ENCODE data around the gene GNB3.
"Not testable (repeated sequence)": the region's sequence is repeated elsewhere in the genome, so short reads cannot be mapped to it uniquely, and the experiment has no call there.

The GNB3 gene

GRCh38 chr12:6854036-6854435 is 13.3 kb downstream of the GNB3 start:
- H3K36me3 Mint-ChIP-seq = peaks cover 78% of the 10 kb centered on the region

DNA sequence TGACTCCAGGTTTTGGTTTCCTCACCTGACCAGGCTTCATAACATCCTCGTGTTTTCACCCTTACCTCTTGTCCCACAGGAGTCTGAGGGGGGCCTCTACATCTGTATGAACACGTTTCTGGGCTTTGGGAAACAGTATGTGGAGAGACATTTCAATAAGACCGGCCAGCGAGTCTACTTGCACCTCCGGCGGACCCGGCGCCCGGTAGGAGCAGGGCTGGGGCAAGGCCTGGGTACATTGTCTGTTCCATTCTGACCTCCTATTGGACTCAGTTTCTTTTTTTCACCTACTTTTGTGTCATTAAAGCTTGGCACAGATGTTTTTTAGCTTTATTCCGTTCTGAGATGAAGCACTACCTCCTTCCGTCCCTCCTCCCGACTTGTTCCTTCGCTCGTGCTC is 14.6 kb downstream of the GNB3 start:
- DNase-seq (ENCODE audit: low spot score in 2 of 2) (no peak), ATAC-seq (no peak)
- Mint-ChIP-seq H3K4me3 (no peak overlapping the region), H3K9me3 (no peaks in the 10 kb centered on the region), H3K27ac (peak overlapping the region; percentile 50), H3K4me1 (peaks cover 38% of the 10 kb centered on the region), H3K36me3 (peaks cover 85% of the 10 kb centered on the region)

More at GRCh38 chr12:6854036-6854435, 13.3 kb downstream of the GNB3 start:
- peak overlapping the region; percentile 92 for H3K27ac Mint-ChIP-seq
- no peak for DNase-seq (ENCODE audit: low spot score in 2 of 2)
- H3K9me3 Mint-ChIP-seq = no peaks in the 10 kb centered on the region
- peaks cover 50% of the 10 kb centered on the region for H3K4me1 Mint-ChIP-seq
- peak overlapping the region; percentile 84 for H3K4me3 Mint-ChIP-seq
- ATAC-seq = no peak

DNA sequence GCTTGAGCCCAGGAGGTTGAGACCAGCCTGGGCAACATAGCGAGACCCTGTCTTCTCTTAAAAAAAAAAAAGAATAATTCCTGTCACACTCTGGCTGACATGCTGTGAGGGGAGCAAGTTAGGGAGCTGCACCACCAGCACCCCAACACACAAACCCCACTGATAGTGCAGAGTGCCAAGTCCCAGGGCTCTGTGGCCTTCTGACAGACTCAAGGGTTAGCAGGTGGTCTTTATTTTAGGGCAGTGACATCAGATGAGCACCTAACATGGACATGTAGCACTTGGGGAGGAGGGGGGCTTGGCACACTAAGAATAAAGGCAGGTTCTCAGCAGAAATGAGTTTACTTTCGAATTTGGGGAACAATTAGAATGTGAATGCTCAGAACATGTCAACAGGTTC is 18.1 kb downstream of the GNB3 start:
- peaks cover 13% of the 10 kb centered on the region for H3K4me1 Mint-ChIP-seq
- no peak overlapping the region for H3K4me3 Mint-ChIP-seq
- H3K36me3 Mint-ChIP-seq = peaks cover 90% of the 10 kb centered on the region
- DNase-seq (ENCODE audit: low spot score in 2 of 2) = no peak
- no peaks in the 10 kb centered on the region for H3K9me3 Mint-ChIP-seq
- no peak for ATAC-seq
- no peak overlapping the region for H3K27ac Mint-ChIP-seq

DNA sequence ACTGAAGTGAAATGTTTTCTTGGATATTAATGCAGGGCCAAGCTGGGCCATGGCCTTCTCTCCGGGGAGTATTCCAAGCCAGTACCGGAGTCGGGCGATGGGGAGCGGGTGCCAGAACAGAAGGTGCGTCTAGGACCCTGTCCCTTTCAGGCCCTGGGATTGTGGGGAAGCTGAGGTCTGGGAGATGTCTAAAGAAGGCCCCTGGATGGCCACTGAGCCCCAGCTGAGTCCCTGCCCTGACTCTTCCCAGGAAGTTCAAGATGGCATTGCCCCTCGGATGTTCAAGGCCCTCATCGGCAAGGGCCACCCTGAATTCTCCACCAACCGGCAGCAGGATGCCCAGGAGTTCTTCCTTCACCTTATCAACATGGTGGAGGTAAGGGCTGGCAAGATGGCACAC is 19.4 kb downstream of the GNB3 start:
- Mint-ChIP-seq H3K27ac (peak overlapping the region; percentile 29), H3K36me3 (peaks cover 96% of the 10 kb centered on the region), H3K9me3 (no peaks in the 10 kb centered on the region), H3K4me1 (peaks cover 7% of the 10 kb centered on the region), H3K4me3 (no peak overlapping the region)
- ATAC-seq (no peak), DNase-seq (ENCODE audit: low spot score in 2 of 2) (no peak)

GRCh38 chr12:6860942-6861341 is 20.2 kb downstream of the GNB3 start:
- ATAC-seq (no peak), DNase-seq (ENCODE audit: low spot score in 2 of 2) (no peak)
- Mint-ChIP-seq H3K9me3 (no peaks in the 10 kb centered on the region), H3K4me1 (peaks cover 7% of the 10 kb centered on the region), H3K27ac (peak overlapping the region; percentile 29), H3K36me3 (peaks cover 100% of the 10 kb centered on the region), H3K4me3 (no peak overlapping the region)

DNA sequence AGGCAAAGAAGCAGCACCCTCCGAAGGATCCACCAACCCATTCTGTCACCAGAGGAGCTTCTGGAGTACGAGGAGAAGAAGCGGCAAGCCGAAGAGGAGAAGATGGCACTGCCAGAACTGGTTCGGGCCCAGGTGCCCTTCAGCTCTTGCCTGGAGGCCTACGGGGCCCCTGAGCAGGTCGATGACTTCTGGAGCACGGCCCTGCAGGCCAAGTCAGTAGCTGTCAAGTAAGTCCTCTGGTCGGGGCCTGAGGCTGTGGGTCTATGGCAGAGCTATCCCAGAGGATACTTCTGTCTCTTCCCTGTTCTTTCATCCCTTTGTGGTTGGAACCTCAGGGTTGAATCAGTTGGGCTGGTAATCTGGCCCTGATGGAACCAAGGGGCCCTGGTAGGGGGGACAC is 20.7 kb downstream of the GNB3 start:
- no peaks in the 10 kb centered on the region for H3K9me3 Mint-ChIP-seq
- no peak for ATAC-seq
- no peak overlapping the region for H3K4me3 Mint-ChIP-seq
- H3K4me1 Mint-ChIP-seq = peaks cover 7% of the 10 kb centered on the region
- no peak overlapping the region for H3K27ac Mint-ChIP-seq
- H3K36me3 Mint-ChIP-seq = peaks cover 100% of the 10 kb centered on the region
- no peak for DNase-seq (ENCODE audit: low spot score in 2 of 2)

DNA sequence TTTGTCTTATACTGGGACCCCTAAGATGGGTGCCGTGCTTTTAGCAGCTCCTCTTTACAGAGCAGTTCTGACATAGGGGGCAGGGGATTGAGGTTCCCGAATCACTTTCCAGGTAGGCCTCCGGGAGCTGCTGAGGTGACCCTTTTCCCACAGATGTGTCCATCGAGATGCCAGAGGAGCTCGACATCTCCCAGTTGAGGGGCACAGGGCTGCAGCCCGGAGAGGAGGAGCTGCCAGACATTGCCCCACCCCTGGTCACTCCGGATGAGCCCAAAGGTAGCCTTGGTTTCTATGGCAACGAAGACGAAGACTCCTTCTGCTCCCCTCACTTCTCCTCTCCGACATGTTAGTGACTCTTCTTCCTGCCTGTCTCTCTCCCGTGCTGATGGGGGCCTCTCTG is 22.3 kb downstream of the GNB3 start:
- H3K36me3 Mint-ChIP-seq = peaks cover 100% of the 10 kb centered on the region
- peaks cover 5% of the 10 kb centered on the region for H3K4me1 Mint-ChIP-seq
- ATAC-seq (no peak), DNase-seq (ENCODE audit: low spot score in 2 of 2) (no peak)
- no peaks in the 10 kb centered on the region for H3K9me3 Mint-ChIP-seq
- no peak overlapping the region for H3K27ac Mint-ChIP-seq
- H3K4me3 Mint-ChIP-seq = no peak overlapping the region

DNA sequence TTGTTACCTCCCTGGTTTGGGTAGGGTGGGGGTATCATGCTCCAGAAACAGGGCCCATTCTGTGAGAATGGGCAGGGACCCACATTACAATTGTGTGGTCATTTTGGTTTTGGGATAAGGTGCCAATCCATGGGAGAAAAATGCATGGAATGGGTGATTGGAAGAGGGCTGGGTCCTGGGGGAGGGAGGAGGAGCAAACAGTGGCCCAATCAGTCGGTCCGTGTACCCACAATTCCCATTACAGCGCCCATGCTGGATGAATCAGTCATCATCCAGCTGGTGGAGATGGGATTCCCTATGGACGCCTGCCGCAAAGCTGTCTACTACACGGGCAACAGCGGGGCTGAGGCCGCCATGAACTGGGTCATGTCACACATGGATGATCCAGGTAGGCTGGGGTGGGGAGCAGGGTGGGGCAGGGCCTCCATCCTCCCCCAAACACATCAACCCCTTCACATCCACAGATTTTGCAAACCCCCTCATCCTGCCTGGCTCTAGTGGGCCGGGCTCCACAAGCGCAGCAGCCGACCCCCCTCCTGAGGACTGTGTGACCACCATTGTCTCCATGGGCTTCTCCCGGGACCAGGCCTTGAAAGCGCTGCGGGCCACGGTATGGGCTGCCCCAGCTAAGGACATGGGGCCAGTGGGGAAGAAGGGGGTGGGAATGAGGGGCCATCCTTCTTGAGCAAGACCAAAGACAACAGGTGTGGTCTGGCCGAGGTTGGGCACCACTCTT is 23.0 kb downstream of the GNB3 start:
- Mint-ChIP-seq H3K9me3 (no peaks in the 10 kb centered on the region), H3K27ac (no peak overlapping the region), H3K4me3 (no peak overlapping the region), H3K36me3 (peaks cover 100% of the 10 kb centered on the region), H3K4me1 (peaks cover 12% of the 10 kb centered on the region)
- DNase-seq (ENCODE audit: low spot score in 2 of 2) = no peak
- no peak for ATAC-seq

- Mint-ChIP-seq H3K27ac (peak overlapping the region; percentile 70), H3K4me3 (peak overlapping the region; percentile 91), H3K4me1 (peaks cover 28% of the 10 kb centered on the region), H3K36me3 (peaks cover 100% of the 10 kb centered on the region)
- not testable (repeated sequence) for DNase-seq (ENCODE audit: low spot score in 2 of 2); H3K9me3 Mint-ChIP-seq; ATAC-seq
These were observed 24.6 kb downstream of the GNB3 start for GRCh38 chr12:6865307-6865706.

GRCh38 chr12:6866163-6866919 is 25.6 kb downstream of the GNB3 start:
- no peak for ATAC-seq
- Mint-ChIP-seq H3K4me3 (peak overlapping the region; percentile 91), H3K4me1 (peaks cover 38% of the 10 kb centered on the region), H3K9me3 (no peaks in the 10 kb centered on the region), H3K27ac (peak overlapping the region; percentile 98), H3K36me3 (peaks cover 100% of the 10 kb centered on the region)
- no peak for DNase-seq (ENCODE audit: low spot score in 2 of 2)

DNA sequence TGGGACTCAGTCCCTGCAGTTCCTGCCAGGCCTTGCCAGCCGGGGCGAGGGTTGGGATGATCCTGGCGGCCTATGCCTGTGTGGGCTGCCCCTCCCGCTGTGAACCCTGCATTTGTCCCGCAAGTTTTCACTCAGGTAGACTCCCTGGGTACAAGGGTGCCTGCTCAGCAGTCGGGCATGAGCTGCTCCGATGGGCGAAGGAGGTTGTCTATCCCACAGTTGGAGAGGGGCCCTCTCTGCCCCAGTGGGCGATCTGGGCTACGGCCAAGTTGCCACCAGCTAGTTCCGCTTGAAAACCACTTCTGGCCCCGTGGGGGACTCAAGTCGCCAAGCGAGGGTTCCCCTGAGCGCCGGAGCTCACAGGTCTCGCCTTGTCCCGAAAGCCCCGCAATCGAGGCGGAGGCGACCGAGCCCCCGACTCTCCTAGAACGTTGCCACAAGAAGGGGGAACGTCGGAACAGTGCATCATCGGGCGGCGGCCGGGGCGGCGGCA is 26.2 kb downstream of the GNB3 start:
- Mint-ChIP-seq H3K4me3 (peak overlapping the region; percentile 91), H3K36me3 (peaks cover 100% of the 10 kb centered on the region), H3K9me3 (no peaks in the 10 kb centered on the region), H3K4me1 (peaks cover 44% of the 10 kb centered on the region), H3K27ac (peak overlapping the region; percentile 98)
- DNase-seq (ENCODE audit: low spot score in 2 of 2) (no peak), ATAC-seq (peak; percentile 1)

DNA sequence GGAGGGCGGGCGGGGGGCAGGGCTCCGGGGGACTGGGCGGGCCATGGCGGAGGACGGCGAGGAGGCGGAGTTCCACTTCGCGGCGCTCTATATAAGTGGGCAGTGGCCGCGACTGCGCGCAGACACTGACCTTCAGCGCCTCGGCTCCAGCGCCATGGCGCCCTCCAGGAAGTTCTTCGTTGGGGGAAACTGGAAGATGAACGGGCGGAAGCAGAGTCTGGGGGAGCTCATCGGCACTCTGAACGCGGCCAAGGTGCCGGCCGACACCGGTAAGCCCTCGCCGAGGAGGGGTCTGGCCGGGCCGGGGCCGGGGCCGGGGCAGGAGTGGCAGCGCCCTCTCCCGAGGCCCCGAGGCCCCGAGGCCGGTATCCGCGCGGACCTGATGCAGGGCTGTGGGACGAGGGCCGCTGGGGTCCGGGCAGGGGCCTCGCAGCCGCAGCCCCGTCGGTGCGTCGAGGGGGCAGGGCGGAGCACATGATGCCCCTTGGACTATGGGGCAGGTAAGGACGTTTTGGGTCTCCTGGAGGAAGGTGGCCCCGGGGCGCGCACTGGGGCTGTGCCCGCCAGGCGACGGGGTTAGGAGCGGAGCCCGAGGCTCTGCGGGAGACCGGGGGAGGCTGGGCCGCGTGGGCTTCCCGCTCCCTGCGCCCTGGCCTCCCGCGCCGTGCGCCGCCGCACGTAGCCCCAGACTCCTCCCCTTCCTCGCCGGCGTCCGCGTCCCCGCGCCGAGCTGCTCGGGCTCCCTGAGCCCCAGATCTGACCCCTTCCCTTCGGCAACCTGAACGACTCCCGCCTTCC is 26.9 kb downstream of the GNB3 start, which contains the start of gene TPI1:
Gene TPI1, plus strand, starts transcription at position 119 of the 798 bp plus-strand sequence. Its CDS starts 36 bp downstream, at position 155.
- Mint-ChIP-seq H3K4me1 (peaks cover 51% of the 10 kb centered on the region), H3K27ac (peak within 1 kb of the TSS; percentile 98), H3K9me3 (no peaks in the 10 kb centered on the region), H3K36me3 (peaks cover 100% of the 10 kb centered on the region), H3K4me3 (peak within 1 kb of the TSS; percentile 91)
- ATAC-seq (peak; percentile 75), DNase-seq (ENCODE audit: low spot score in 2 of 2) (peak; percentile 80 to 89)

- no peak for DNase-seq (ENCODE audit: low spot score in 2 of 2)
- H3K9me3 Mint-ChIP-seq = no peaks in the 10 kb centered on the region
- H3K36me3 Mint-ChIP-seq = peaks cover 100% of the 10 kb centered on the region
- peak; percentile 0 for ATAC-seq
- peak overlapping the region; percentile 91 for H3K4me3 Mint-ChIP-seq
- H3K27ac Mint-ChIP-seq = peak overlapping the region; percentile 98
- peaks cover 56% of the 10 kb centered on the region for H3K4me1 Mint-ChIP-seq
These were observed 27.7 kb downstream of the GNB3 start for GRCh38 chr12:6868211-6869048.
